CD4-positive, alpha-beta T cell treated with Interleukin-4 for 1 hour (primary cell): ENCODE results near the gene MAP1LC3B2.

Experiments
- DNase-seq, 2 donors: peaks; one replicate each; pipeline ENCODE4 v3.0.0-alpha.2; 2020 to 2022

The MAP1LC3B2 gene

GRCh38 chr12:116616536-116617248 is 57.5 kb downstream of the MAP1LC3B2 start:
- no peak for DNase-seq

- DNase-seq, result no peak
Observed at GRCh38 chr12:116619246-116619645, 60.1 kb downstream of the MAP1LC3B2 start.

GRCh38 chr12:116620124-116620491 is 60.9 kb downstream of the MAP1LC3B2 start:
- DNase-seq, result no peak

- no peak for DNase-seq
Observed at GRCh38 chr12:116620492-116621191, 61.5 kb downstream of the MAP1LC3B2 start.

- DNase-seq, result no peak
Observed at GRCh38 chr12:116621194-116621593, 62.0 kb downstream of the MAP1LC3B2 start.

GRCh38 chr12:116624516-116624915 is 65.3 kb downstream of the MAP1LC3B2 start:
- no peak for DNase-seq

- no peak for DNase-seq
Observed at GRCh38 chr12:116626153-116626552, 67.0 kb downstream of the MAP1LC3B2 start.
